Astrocyte (in vitro differentiated cells and primary cell): ENCODE data around the gene PPFIBP1.

Experiments used
- EZH2 ChIP-seq: IDR thresholded peaks from 2 replicates; pipeline ENCODE4 v1.6.1; 2012; ENCODE audit warnings: mild to moderate bottlenecking, low read length, inconsistent platforms; ENCODE audit not compliant: insufficient read depth
- TF ChIP-seq, protein P1 (sequence below): IDR thresholded peaks from 2 replicates; pipeline ENCODE4 v1.5.1; 2011; ENCODE audit warnings: low read depth, mild to moderate bottlenecking, inconsistent platforms, low read length, moderate library complexity; ENCODE audit not compliant: insufficient read depth

DNA sequence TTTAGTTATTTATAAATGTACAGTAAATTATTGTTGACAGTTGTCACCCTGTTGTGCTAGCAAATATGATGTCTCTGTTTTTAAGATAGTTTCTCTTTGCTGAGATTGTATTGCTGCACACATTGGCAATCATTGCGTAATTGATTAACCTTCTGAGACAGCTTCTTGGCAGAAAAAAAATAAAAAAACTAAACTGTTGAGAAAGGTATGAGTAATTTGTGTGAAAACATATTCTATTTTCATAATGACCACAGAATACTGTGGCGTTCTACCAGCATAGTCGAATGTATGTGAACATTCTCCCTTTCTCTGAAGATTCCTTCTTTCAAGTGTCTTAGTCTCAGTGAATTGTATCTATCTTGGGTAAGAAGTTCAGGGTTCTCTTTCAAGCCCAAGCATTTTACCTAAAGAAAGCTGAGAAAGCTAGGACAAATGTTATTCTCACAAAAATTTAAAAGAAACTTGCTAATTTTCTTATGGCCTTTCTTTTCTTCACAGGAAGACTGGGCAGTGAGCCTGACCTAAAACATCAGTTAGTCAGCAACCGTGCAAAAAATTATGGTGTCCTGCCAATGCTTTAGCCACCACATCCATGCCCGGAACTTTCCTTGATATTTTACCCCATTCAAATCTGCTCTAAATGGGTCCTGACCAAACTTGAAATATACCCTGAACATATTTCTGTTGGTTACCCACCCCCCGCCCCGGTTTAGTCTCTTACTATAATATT lies 103.3 kb downstream of the PPFIBP1 start:
- TF ChIP-seq, protein P1, sequence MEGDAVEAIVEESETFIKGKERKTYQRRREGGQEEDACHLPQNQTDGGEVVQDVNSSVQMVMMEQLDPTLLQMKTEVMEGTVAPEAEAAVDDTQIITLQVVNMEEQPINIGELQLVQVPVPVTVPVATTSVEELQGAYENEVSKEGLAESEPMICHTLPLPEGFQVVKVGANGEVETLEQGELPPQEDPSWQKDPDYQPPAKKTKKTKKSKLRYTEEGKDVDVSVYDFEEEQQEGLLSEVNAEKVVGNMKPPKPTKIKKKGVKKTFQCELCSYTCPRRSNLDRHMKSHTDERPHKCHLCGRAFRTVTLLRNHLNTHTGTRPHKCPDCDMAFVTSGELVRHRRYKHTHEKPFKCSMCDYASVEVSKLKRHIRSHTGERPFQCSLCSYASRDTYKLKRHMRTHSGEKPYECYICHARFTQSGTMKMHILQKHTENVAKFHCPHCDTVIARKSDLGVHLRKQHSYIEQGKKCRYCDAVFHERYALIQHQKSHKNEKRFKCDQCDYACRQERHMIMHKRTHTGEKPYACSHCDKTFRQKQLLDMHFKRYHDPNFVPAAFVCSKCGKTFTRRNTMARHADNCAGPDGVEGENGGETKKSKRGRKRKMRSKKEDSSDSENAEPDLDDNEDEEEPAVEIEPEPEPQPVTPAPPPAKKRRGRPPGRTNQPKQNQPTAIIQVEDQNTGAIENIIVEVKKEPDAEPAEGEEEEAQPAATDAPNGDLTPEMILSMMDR, result no peak
- TF ChIP-seq EZH2, result no peak
